GM12891 (cell line): ENCODE data around the gene DOCK6.

Experiments used
- POLR2A ChIP-seq: IDR thresholded peaks from 2 replicates; pipeline ENCODE4 v1.6.1; 2011; ENCODE audit warnings: low read depth, low read length, control low read depth
- POLR2AphosphoS5 ChIP-seq: IDR thresholded peaks from 2 replicates; pipeline ENCODE4 v1.6.1; 2011; ENCODE audit warnings: low read depth, low read length, control low read depth

GRCh38 chr19:11223200-11223599, 39.1 kb downstream of the DOCK6 start:
- TF ChIP-seq POLR2AphosphoS5: no peak
- no peak for TF ChIP-seq POLR2A
